GM23248 (cell line): ENCODE data around the gene PRKCA.

ENCODE experiments used
- EZH2 ChIP-seq: fragments of 200-600 bp; sonication (generic); IDR thresholded peaks from 2 replicates; pipeline ENCODE4 v1.6.1; 2018; ENCODE audit warnings: antibody characterized with exemption, mild to moderate bottlenecking; ENCODE audit not compliant: insufficient read depth, poor library complexity, severe bottlenecking
- EZH2phosphoT487 ChIP-seq: fragments of 200-600 bp; sonication (generic); IDR thresholded peaks from 2 replicates; pipeline ENCODE4 v1.6.1; 2018; ENCODE audit warnings: antibody characterized with exemption, moderate library complexity, mild to moderate bottlenecking, low read depth; ENCODE audit not compliant: insufficient read depth

- TF ChIP-seq EZH2 (no peak), EZH2phosphoT487 (no peak)
Measured at GRCh38 chr17:66397486-66397885, 95.1 kb downstream of the PRKCA start.
